RWPE1 (cell line): ENCODE measurements around the gene IQCH.

Experiments used
- CTCF ChIA-PET: fragments of 350-600 bp; sonication (Branson Sonifier 250); formaldehyde crosslinking; extraction: SDS; loops from one replicate; lab custom pipeline; 2021; lab: Yijun Ruan, JAX
- POLR2A ChIA-PET: fragments of 400-600 bp; formaldehyde crosslinking; extraction: SDS; loops from one replicate; lab custom pipeline; 2020; ENCODE audit warnings: antibody characterized with exemption; ENCODE audit not compliant: low non-redundant PET; lab: Yijun Ruan, JAX
- DNase-seq: peaks from one replicate; pipeline ENCODE4 v3.0.0; 2012; ENCODE audit warnings: low spot score
- H3K27ac ChIP-seq: fragments of 450-650 bp; 2 replicates; pipeline ENCODE4 v1.5.1; 2017
- TF ChIP-seq, protein P1 (sequence below): fragments of 450-650 bp; conservative IDR thresholded peaks from 2 replicates; pipeline ENCODE4 v1.5.1; 2017; ENCODE audit warnings: low read depth, mild to moderate bottlenecking

Gene IQCH

DNA sequence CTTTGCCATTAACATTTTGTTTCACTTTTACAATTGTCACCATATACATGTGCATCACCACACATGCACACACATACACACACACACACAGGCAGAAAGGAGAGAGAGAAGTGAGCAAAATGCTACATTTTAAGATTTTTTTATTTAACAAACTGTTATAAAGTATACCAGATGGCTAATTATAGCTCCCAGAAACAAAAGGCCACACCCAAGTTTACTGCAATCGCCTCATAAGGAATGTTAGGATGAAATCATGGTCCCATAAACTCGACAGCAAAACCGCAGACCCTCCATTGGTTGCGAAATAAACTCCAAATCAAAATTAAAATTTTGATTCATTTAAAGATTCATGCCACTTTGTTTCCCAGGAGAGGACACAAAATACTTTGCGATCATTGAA lies 250.2 kb downstream of the IQCH start:
- ChIA-PET CTCF (interaction anchor here (0.5 kb wide), 1 partner anchor 315 kb away, joined by 3 read pairs; no protein-coding TSS in a partner anchor), POLR2A (no interaction called here)
- H3K27ac ChIP-seq = no peak overlapping the region
- no peak for DNase-seq
- TF ChIP-seq, protein P1, sequence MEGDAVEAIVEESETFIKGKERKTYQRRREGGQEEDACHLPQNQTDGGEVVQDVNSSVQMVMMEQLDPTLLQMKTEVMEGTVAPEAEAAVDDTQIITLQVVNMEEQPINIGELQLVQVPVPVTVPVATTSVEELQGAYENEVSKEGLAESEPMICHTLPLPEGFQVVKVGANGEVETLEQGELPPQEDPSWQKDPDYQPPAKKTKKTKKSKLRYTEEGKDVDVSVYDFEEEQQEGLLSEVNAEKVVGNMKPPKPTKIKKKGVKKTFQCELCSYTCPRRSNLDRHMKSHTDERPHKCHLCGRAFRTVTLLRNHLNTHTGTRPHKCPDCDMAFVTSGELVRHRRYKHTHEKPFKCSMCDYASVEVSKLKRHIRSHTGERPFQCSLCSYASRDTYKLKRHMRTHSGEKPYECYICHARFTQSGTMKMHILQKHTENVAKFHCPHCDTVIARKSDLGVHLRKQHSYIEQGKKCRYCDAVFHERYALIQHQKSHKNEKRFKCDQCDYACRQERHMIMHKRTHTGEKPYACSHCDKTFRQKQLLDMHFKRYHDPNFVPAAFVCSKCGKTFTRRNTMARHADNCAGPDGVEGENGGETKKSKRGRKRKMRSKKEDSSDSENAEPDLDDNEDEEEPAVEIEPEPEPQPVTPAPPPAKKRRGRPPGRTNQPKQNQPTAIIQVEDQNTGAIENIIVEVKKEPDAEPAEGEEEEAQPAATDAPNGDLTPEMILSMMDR = no peak

DNA sequence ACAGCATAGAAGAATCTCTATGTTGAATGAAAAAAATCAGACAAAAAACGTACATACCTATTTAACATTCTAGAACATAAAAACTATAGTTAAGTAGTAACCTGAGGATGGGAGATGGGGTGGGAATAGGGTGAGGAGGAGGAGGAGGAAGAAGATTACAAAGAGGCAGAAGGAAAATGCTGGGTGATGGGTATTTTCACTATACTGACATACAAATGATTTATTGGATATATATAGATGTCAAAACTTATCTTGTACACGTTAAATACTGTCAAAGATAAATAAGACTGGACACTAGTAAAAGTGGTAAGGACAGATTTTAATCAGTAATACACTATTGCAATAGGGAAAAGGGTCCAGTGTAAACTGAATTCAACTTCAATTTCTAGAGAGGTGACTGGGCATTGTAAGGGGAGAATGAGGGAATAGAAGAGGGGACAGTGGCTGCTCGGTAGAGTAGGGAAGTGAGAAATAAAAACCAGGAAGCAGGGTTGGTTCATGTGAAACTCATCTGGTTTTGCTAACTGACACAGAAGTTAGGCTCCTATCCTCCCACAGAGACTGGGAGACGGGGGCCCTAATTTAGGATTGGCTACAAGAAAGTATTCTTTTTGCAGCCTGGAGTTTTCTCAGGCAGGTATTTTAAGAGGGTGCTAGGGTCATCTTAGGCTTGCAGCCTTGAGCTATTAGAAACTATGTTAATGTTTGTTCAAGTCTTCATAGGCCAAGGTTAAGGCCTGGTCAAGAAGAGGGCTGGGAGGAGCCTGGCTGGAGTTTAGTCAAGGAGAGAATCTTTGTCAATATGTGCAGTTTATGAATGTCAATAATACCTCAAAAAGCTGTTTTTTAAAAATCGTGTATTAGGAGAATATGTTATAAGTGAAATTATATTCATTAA lies 251.3 kb downstream of the IQCH start:
- no peak overlapping the region for H3K27ac ChIP-seq
- TF ChIP-seq, protein P1 = no peak
- ChIA-PET CTCF (no interaction called here), POLR2A (no interaction called here)
- DNase-seq = no peak

DNA sequence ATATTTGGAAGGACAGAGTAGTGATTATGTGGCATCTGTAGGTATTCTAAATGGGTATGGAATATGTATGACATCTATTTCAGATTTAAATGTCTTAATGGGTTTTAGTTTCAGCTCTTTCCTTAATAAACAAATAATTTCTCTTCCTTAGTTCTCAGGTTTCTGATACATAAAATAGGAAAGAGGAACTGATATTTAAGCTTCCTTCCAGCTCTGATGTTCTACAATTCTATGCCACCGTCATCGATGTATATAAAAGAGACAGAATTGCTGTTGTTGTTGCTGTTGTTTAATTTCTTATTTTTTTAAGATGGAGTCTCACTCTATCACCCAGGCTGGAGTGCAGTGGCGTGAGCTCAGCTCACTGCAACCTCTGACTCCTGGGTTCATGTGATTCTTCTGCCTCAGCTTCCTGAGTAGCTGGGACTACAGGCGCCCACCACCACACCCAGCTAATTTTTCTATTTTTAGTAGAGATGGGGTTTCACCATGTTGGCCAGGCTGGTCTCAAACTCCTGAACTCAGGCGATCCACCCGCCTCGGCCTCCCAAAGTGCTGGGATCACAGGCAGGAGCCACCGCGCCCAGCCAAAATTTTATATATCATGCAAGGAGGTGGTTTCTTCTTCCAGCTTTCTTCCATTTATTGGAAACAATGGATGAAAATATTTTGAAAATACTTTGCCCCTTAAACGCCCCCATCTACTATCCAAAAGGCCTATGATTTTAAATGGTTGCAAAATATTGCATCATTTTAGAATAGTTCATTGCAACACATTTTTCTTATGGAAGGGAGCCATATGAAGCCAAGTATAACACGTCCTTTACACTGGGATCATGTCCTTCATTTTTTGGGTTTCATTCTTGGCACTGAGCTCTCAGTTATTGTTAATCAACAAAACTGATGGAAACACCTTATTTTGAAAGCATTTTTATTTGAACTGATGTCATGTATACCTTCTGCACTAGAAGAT lies 252.5 kb downstream of the IQCH start:
- peak overlapping the region; percentile 63 for H3K27ac ChIP-seq
- TF ChIP-seq, protein P1 = no peak
- POLR2A ChIA-PET = no interaction called here
- CTCF ChIA-PET = no interaction called here
- DNase-seq = no peak

DNA sequence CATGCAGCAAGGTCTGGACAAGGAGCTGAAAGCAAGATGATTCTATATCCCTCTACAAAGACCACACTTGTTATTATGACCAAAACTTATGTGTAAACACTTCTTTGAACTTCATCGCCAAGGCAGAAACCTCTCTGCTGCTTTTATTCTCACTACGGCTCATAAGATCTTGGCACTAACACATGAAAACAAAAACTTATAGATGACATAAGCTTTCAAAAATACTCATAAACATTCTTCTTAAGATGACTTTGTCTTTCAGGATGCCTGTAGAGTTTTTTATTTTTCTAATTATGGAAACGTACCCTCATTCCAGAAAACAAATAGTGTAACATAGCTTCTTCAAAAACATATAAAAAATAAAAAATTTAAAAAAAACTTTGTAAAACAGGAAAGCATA lies 253.8 kb downstream of the IQCH start:
- TF ChIP-seq, protein P1 = no peak
- ChIA-PET POLR2A (no interaction called here), CTCF (no interaction called here)
- H3K27ac ChIP-seq = no peak overlapping the region
- no peak for DNase-seq

DNA sequence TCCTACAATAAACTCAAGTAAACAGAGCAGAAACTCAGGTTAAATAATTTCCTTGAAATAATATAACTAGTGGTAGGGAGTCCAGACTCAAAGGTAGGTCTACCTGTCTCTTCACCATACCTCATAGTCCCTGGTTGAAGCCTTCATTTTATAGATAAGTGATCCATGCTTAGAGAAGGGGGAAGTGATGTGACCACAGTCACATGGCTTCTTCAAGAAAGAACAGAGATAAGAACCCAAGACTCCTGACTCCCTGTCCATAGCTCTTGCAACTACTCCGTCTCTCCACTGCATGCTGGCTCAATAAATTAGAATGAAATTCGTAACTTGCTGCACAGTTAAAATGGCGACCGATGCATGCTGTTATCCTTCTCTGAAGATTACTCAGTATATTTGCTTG lies 255.3 kb downstream of the IQCH start:
- H3K27ac ChIP-seq = no peak overlapping the region
- ChIA-PET POLR2A (no interaction called here), CTCF (no interaction called here)
- no peak for DNase-seq
- TF ChIP-seq, protein P1 = no peak

DNA sequence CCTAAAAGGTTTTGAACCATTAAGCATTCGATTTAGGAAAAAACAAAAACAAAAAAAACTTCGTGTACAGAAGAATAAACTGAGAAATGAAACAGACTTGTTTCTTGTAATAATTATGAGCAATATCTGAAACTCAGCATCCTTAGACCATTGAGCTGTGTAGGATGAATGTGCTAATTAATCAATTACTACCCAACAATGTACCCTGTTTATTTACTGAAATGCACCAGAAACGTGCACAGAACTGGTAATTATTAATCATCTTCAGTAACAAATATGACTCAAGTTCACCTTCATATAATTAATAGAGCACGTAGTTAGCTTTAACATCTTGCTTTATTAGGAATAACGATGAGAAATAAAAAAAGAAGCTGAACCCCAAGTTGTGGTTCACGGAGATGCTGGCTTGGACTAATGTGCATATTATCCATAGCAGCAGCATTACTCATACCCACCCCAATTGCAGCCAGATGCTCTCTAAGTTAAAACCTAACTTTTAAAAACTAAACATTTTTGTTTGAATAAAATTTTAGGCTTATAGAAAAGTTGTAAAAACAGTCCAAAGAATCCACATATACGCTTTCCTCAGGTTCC lies 256.1 kb downstream of the IQCH start:
- TF ChIP-seq, protein P1 = no peak
- POLR2A ChIA-PET = no interaction called here
- H3K27ac ChIP-seq = no peak overlapping the region
- CTCF ChIA-PET = interaction anchor here (0.8 kb wide), 1 partner anchor 53 kb away, joined by 4 read pairs; no protein-coding TSS in a partner anchor
- DNase-seq = no peak
